HEK293T (cell line): ENCODE data around the gene OXTR.

Experiments
- CTCF ChIA-PET: fragments of 350-600 bp; formaldehyde crosslinking; extraction: SDS; loops from one replicate; lab custom pipeline; 2021; ENCODE audit warnings: antibody characterized with exemption, inconsistent platforms; lab: Yijun Ruan, JAX
- POLR2A ChIA-PET: fragments of 350-600 bp; formaldehyde crosslinking; extraction: SDS; loops from one replicate; lab custom pipeline; 2020; ENCODE audit warnings: antibody characterized with exemption, inconsistent platforms; lab: Yijun Ruan, JAX
- DNase-seq: peaks from one replicate; pipeline ENCODE4 v3.0.0; 2012; ENCODE audit warnings: mixed read lengths; ENCODE audit errors: extremely low spot score
- ARNT ChIP-seq: fragments of 450-650 bp; IDR thresholded peaks from 2 replicates; pipeline ENCODE4 v1.6.1; 2017; ENCODE audit warnings: mild to moderate bottlenecking
- BHLHE40 ChIP-seq: fragments of 450-650 bp; IDR thresholded peaks from 2 replicates; pipeline ENCODE4 v1.6.1; 2016; ENCODE audit warnings: mild to moderate bottlenecking, moderate library complexity, borderline replicate concordance
- CTBP1 ChIP-seq: fragments of 450-650 bp; IDR thresholded peaks from 2 replicates; pipeline ENCODE4 v1.6.1; 2016; ENCODE audit warnings: borderline replicate concordance
- ELF4 ChIP-seq: fragments of 450-650 bp; IDR thresholded peaks from 2 replicates; pipeline ENCODE4 v1.6.1; 2017; ENCODE audit warnings: antibody characterized with exemption
- FOXA1 ChIP-seq: fragments of 450-650 bp; IDR thresholded peaks from 2 replicates; pipeline ENCODE4 v1.6.1; 2016; ENCODE audit warnings: mild to moderate bottlenecking
- FOXK2 ChIP-seq: fragments of 450-650 bp; IDR thresholded peaks from 2 replicates; pipeline ENCODE4 v1.6.1; 2016; ENCODE audit warnings: mild to moderate bottlenecking
- FOXM1 ChIP-seq: fragments of 450-650 bp; IDR thresholded peaks from 2 replicates; pipeline ENCODE4 v1.6.1; 2017; ENCODE audit warnings: mild to moderate bottlenecking, borderline replicate concordance
- HDGF ChIP-seq: fragments of 450-650 bp; IDR thresholded peaks from 2 replicates; pipeline ENCODE4 v1.6.1; 2017; ENCODE audit warnings: antibody characterized with exemption, borderline replicate concordance
- L3MBTL2 ChIP-seq: fragments of 450-650 bp; conservative IDR thresholded peaks from 2 replicates; pipeline ENCODE4 v1.6.1; 2016; ENCODE audit warnings: mild to moderate bottlenecking
- LEF1 ChIP-seq: fragments of 450-650 bp; IDR thresholded peaks from 2 replicates; pipeline ENCODE4 v1.6.1; 2017; ENCODE audit warnings: mild to moderate bottlenecking, borderline replicate concordance
- NFRKB ChIP-seq: fragments of 450-650 bp; IDR thresholded peaks from 2 replicates; pipeline ENCODE4 v1.6.1; 2016; ENCODE audit warnings: mild to moderate bottlenecking, moderate library complexity
- SP1 ChIP-seq: fragments of 450-650 bp; IDR thresholded peaks from 2 replicates; pipeline ENCODE4 v1.6.1; 2017
- SUZ12 ChIP-seq: fragments of 450-650 bp; IDR thresholded peaks from 2 replicates; pipeline ENCODE4 v1.6.1; 2016; ENCODE audit warnings: mild to moderate bottlenecking
- TARDBP ChIP-seq: fragments of 450-650 bp; IDR thresholded peaks from 2 replicates; pipeline ENCODE4 v1.6.1; 2016
- ZNF384 ChIP-seq: fragments of 450-650 bp; IDR thresholded peaks from 2 replicates; pipeline ENCODE4 v1.6.1; 2016
- TF ChIP-seq, protein P1 (sequence below): fragments of 450-650 bp; IDR thresholded peaks from 2 replicates; pipeline ENCODE4 v1.6.1; 2016

The OXTR gene

DNA sequence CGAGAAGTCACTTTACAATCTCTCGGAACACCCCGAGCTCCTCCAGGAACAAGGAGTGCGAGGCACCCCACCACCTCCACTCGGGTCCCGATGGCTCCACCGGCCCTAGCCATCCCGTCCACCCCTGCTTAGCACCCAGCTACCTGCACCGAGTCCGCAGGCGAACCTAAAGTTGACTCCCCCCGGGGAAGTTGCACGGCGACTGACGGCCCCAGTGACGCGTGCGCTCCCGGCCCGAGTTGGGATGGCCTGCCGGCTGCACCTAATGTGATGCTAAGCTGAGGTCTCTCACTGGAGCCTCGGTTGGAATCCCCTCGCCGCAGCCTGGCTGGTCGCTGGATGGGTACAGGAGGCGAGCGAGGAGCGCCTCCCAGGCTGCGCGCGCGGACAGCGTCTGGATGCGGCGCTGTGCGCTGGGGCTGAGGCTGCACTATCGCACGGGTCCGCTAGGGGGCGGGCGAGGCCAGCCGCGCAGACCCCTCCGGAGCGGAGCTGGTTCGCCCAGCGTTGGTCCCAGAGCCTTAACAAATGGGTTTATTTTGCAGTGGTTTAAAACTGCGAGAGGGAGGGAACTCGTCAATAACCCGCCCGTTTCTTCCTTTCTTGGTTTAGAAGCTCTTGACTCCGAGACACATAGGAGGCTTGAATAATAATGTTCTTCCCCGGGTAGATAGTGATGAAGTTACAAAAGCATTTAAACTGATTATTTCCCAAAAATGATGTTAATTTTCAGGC lies at the start of gene OXTR:
Gene OXTR (minus strand): TSS at position 526 of the 735 bp plus-strand sequence. CDS start 1,426 bp downstream, outside the sequence.
- POLR2A ChIA-PET, result no interaction called here
- CTCF ChIA-PET, result interaction anchor here (0.6 to 1.9 kb wide), 11 partner anchors 9 to 106 kb away, joined by 3 to 10 read pairs (median 5); no protein-coding TSS in a partner anchor
- no peak for TF ChIP-seq FOXK2
- TF ChIP-seq L3MBTL2, result no peak
- peak; percentile 79 for DNase-seq

DNA sequence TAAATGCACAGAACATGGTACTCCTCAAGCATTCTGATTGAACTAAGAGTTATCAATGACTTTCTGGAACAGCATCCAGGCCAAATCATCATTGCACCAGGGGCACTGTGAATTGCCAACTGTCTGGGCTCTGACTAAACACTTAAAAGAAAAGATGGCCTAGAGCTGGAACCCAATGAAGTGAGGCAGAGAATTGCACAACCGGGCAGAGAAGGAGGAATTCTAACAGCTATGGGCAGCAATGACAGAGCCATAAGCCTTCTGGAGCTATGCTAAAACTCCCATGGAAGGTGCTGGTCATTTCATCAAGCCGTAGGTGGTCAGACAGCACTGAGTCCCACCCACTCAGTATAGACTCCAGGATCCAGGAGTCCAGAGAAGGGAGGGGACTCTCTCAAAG lies 48.1 kb upstream of the OXTR start:
- ChIA-PET CTCF (no interaction called here), POLR2A (no interaction called here)
- TF ChIP-seq HDGF (no peak), TARDBP (no peak), FOXM1 (no peak), L3MBTL2 (no peak), ELF4 (no peak), NFRKB (no peak), FOXK2 (no peak), CTBP1 (no peak), ARNT (no peak), FOXA1 (no peak), SP1 (no peak), SUZ12 (no peak), BHLHE40 (no peak), ZNF384 (no peak), LEF1 (no peak)
- TF ChIP-seq, protein P1, sequence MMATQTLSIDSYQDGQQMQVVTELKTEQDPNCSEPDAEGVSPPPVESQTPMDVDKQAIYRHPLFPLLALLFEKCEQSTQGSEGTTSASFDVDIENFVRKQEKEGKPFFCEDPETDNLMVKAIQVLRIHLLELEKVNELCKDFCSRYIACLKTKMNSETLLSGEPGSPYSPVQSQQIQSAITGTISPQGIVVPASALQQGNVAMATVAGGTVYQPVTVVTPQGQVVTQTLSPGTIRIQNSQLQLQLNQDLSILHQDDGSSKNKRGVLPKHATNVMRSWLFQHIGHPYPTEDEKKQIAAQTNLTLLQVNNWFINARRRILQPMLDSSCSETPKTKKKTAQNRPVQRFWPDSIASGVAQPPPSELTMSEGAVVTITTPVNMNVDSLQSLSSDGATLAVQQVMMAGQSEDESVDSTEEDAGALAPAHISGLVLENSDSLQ, result no peak
- DNase-seq, result no peak

DNA sequence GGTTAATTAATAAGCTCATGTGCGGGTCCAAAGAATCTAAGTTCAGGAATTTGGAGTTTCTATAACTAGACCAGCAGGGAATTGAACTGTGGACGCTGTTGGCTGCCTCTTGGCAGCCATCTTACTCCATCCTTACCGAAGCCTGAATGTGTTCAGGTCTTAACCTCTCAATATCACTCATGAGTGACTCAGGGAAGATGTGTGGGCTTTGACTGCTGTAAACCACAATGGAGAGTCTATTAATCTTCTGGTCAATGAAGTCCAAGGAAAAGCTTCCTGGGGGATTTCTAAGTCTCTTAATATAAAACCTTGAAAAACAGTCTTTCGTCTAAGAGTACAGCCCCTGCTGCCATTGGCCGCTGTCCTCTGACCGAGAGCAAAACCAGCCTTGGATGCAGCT lies 46.7 kb upstream of the OXTR start:
- no peak for DNase-seq
- TF ChIP-seq SP1 (no peak), FOXK2 (no peak), BHLHE40 (no peak), SUZ12 (no peak), CTBP1 (no peak), ELF4 (no peak), ARNT (no peak), LEF1 (no peak), NFRKB (no peak), L3MBTL2 (no peak), TARDBP (no peak)
- TF ChIP-seq, protein P1, result no peak
- ChIA-PET CTCF (no interaction called here), POLR2A (no interaction called here)

DNA sequence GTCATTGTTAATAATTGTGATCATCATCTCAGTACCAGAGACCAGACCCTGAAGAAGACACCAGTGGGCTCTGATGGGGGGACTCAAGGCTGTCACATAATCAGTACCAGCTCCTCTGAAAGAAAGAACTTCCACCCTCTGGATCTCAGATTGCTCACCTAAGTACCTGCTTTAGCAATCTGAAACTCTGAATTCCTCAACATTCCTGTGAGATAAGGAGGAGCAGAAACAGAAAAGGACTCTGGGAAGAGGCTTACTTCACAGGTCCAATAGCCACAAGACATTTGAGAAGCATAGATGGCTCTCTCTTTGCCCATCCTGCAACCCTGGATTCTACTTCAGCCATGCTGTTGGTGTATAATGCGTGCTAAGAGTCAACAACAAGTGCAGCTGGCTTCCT lies 44.0 kb upstream of the OXTR start:
- DNase-seq, result no peak
- CTCF ChIA-PET, result no interaction called here

DNA sequence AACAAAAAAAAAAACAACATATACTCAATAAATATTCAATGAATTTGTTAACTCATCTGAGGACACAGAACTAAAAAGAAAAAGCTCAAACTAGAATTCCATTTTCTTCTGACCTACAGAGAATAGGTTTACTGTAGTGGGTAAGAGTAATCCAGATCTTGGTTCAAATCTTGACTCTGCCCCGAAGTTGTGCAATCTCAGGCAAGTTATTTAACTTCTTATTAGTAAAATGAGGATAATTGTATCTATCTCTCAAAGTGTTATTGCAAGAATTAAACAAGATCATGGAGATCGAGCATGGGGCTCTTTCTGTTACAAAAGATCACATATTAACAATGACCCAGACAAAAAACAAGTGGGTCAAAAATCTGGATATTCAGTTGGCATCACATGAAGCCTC lies 41.1 kb upstream of the OXTR start:
- DNase-seq, result no peak
- CTCF ChIA-PET, result no interaction called here
- no peak for TF ChIP-seq SUZ12
- TF ChIP-seq, protein P1, result no peak
- TF ChIP-seq BHLHE40, result no peak
- no peak for TF ChIP-seq CTBP1
- no peak for TF ChIP-seq ARNT
- no peak for TF ChIP-seq FOXA1
- POLR2A ChIA-PET, result no interaction called here

More for the DNA sequence above, 44.0 kb upstream of the OXTR start:
- TF ChIP-seq SUZ12 (no peak), NFRKB (no peak), CTBP1 (no peak), ZNF384 (no peak), BHLHE40 (no peak), FOXA1 (no peak), FOXM1 (no peak), FOXK2 (no peak), TARDBP (no peak), LEF1 (no peak), ARNT (no peak), ELF4 (no peak)
- TF ChIP-seq, protein P1, result no peak
- POLR2A ChIA-PET, result no interaction called here

DNA sequence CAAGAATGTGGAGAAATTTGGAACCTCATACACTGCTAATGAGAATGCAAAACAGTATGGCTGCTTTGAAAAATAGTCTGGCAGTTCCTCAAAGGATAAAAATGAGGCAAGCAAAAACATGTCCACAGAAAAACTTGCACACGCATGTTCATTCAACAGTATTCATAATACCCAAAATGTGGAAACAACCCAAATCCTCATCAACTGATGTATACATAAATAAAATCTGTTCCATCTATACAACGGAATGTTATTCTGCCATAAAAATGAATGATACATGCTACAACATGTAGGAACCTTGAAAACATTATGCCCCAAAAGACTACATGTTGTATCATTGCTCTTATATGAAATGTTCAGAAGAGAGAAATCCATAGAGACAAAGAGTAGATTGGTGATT lies 36.4 kb upstream of the OXTR start:
- CTCF ChIA-PET, result no interaction called here
- no peak for DNase-seq
- TF ChIP-seq ELF4, result no peak
- TF ChIP-seq SUZ12, result no peak
- no peak for TF ChIP-seq LEF1
- no peak for TF ChIP-seq TARDBP
- no peak for TF ChIP-seq FOXK2
- TF ChIP-seq, protein P1, result no peak
- TF ChIP-seq CTBP1, result no peak
- TF ChIP-seq SP1, result no peak
- TF ChIP-seq ZNF384, result no peak
- TF ChIP-seq NFRKB, result no peak
- TF ChIP-seq L3MBTL2, result no peak
- no peak for TF ChIP-seq ARNT
- no peak for TF ChIP-seq FOXM1
- no peak for TF ChIP-seq BHLHE40
- TF ChIP-seq HDGF, result no peak
- POLR2A ChIA-PET, result no interaction called here
